Sciatic nerve (tissue), 2 donors: Measurements from ENCODE around the gene HPCAL1. TPM values are rescaled to one million over a fixed set of nuclear protein-coding genes. Genes with fewer than 3 reads are reported as not detected.

Experiments used
- ATAC-seq: fragments of 200-7000 bp; cut with Tn5 transposase; one replicate; pipeline ENCODE4 v1.9.1; 2020; ENCODE audit warnings: mild to moderate bottlenecking, moderate library complexity
- DNase-seq: peaks from one replicate; pipeline ENCODE4 v3.0.0-alpha.2; 2020; ENCODE audit warnings: low spot score
- intact Hi-C: fragments of 100-400 bp; cut with DNase I; formaldehyde crosslinking; loops from one replicate; pipeline ENCODE4 v1.14.2; 2022
- total RNA-seq: library from RNA; stranded (reverse); fragmentation: NEBNext Ultra II Directional; extraction: Animal tissue kit (Norgen Biotek cat#: 25700); gene quantifications from one replicate; pipeline ENCODE4 v1.2.1, GENCODE V29; 2021
- donor health status: DM: no; HTN: no; CAD: no.
- donor health status: DM: no; HTN: no; CAD: no.

Gene HPCAL1
- total RNA-seq, 1 donor from 2014 or later: 31.7 TPM

DNA sequence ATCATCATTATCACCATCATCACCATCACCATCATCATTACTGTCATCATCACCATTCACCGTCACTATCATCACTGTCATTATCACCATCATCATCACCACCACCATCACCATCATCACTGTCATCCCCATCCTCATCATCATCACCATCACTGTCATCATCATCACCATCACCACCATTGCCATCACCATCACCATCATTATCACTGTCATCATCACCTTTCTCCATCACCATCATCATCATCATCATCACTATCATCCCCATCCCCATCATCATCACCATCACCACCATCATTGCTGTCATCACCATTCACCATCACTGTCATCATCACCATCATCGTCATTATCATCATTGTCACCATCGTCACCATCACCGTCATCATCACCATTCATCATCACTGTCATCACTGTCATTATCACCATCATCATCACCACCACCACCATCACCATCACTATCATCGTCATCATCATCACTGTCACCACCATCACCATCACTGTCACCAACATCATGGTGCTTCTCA is 9.8 kb downstream of the HPCAL1 start:
- DNase-seq (no peak), ATAC-seq (no peak)
- intact Hi-C loops: no loop called here

- DNase-seq (no peak), ATAC-seq (no peak)
- intact Hi-C loops: no loop called here
Measured at GRCh38 chr2:10316336-10316735, 13.6 kb downstream of the HPCAL1 start.

DNA sequence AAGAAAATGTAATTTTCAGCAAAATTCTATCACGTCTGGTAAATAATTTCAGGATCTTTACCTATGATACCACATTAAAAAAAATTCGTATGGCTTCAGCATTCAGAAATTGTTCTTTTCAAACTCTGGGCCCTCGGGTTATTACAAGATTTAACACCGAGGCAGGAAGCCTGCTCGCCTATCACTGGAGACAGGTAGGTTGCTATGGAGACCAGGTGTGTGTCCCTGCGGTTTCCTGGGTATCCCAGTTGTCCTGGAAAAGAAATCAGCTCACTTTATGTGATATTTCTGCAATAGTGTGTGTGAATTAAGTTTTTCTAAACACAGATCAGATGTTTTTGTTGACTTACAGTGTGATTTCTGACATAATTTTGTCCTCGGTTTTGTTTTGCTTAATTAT is 14.2 kb downstream of the HPCAL1 start:
- ATAC-seq (no peak), DNase-seq (no peak)
- intact Hi-C loops: no loop called here

- no peak for DNase-seq
- ATAC-seq: no peak
- intact Hi-C loops: no loop called here
Measured at GRCh38 chr2:10317646-10318045, 14.9 kb downstream of the HPCAL1 start.

DNA sequence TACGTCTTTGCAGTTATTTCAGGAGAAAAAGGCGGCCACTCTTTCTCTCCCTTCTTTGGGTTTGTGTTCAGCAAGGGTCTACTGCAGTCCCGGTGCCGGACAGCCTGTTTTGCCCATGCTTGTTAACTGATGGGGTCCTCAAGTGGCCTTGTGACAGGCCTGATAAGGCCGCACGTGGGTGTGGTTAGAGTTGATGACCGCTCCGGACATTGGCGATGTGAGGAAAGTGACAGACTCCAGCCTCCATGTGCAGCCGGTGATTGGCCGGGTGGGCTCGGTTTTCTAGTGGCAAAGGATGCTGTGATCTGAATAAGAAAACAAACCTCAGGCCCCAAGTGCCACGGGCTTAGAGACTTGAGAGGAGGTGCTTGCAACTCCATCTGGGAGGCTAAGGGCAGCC is 15.6 kb downstream of the HPCAL1 start:
- intact Hi-C loops: no loop called here
- DNase-seq (no peak), ATAC-seq (no peak)

GRCh38 chr2:10319892-10320574 is 17.3 kb downstream of the HPCAL1 start:
- intact Hi-C loops: no loop called here
- DNase-seq (no peak), ATAC-seq (no peak)

DNA sequence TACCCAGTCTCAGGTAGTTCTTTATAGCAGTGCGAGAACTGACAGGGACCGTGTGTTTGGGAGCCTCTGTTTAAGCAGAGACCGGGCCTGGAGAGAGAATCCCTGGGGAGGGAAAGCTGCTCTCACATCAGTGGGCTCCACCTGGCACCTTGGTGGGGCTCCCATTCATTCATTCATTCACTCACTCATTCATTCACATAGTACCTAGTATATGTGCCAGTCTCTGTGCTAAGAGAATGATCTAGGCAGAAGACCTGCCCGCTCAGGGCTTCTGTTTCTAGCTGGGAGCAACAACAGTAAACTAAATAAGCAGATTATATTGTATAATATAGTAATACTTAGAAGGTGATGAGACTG is 17.8 kb downstream of the HPCAL1 start:
- ATAC-seq (no peak), DNase-seq (no peak)
- intact Hi-C loops: no loop called here

GRCh38 chr2:10320933-10321332 is 18.2 kb downstream of the HPCAL1 start:
- DNase-seq: no peak
- intact Hi-C loops: no loop called here
- ATAC-seq: no peak

- intact Hi-C loops: no loop called here
- ATAC-seq (no peak), DNase-seq (no peak)
Measured at GRCh38 chr2:10321622-10322021, 18.9 kb downstream of the HPCAL1 start.

GRCh38 chr2:10322481-10322880 is 19.8 kb downstream of the HPCAL1 start:
- intact Hi-C loops: no loop called here
- ATAC-seq: no peak
- DNase-seq: no peak

DNA sequence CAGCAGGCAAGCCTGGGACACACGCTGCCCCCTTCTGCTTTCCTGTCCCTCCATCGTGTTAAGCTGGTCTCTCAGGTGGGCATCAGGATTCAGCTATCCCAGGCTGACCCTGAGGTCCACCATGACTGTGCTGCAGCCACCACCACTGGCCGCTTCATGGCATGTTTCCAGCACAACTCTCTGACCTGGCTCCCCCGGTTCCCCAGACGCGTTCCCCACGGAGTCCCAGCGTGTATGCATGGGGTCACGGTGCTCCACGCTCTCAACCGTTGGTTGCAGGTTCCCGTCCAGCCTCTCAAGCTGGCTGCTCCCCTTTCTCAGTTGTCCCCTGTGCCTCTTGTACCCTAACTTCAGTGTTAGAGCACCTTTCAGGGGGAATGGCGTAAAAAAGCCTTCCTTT is 20.3 kb downstream of the HPCAL1 start:
- ATAC-seq (no peak), DNase-seq (no peak)
- intact Hi-C loops: no loop called here

- intact Hi-C loops: no loop called here
- DNase-seq: no peak
- ATAC-seq: no peak
Measured at GRCh38 chr2:10323535-10323934, 20.8 kb downstream of the HPCAL1 start.

- DNase-seq: no peak
- intact Hi-C loops: no loop called here
- no peak for ATAC-seq
Measured at GRCh38 chr2:10324095-10324832, 21.6 kb downstream of the HPCAL1 start.

DNA sequence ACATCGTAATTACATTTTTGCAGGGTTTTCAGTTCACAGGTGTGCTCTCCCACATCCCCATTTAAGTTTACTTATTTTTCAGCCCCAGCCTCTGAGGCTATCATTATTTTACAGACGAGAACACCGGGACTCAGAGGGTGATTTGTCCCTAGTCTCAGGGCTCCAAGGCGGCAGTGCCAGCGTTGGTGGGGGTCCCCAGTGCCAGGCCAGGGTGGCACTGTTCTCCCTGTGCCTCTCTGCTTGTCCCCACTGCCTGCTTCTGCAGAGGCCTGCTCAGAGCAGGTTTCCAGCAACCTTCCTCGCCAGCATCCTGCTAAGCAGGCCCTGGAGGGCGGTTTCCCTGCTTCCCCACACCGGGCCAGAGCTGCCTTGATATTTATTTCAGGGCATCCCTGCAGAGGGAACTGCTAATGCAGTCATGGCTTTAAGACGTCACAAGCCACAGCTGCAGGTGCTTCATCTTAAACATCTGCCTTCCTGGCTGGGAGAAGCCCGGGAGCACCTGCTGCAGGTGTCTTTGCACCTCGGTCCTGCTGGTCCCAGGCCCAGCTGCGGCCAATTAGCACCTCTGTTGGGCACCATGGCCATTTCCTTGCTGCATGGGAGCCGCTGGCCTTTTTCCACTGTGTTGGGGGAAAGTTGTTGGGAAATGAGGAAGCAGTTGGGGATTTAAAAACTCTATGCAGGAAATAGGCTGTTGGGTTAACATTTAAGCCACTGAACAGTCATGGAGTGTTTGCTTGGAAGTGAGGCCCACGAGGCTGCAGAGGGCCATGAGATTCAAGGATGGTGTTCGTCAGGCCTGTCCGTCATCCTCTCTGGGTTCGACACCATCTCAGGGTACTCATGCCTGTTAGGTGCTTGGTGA is 22.8 kb downstream of the HPCAL1 start:
- intact Hi-C loops: no loop called here
- DNase-seq (no peak), ATAC-seq (no peak)

- no peak for ATAC-seq
- no peak for DNase-seq
- intact Hi-C loops: no loop called here
Measured at GRCh38 chr2:10326151-10326616, 23.5 kb downstream of the HPCAL1 start.

DNA sequence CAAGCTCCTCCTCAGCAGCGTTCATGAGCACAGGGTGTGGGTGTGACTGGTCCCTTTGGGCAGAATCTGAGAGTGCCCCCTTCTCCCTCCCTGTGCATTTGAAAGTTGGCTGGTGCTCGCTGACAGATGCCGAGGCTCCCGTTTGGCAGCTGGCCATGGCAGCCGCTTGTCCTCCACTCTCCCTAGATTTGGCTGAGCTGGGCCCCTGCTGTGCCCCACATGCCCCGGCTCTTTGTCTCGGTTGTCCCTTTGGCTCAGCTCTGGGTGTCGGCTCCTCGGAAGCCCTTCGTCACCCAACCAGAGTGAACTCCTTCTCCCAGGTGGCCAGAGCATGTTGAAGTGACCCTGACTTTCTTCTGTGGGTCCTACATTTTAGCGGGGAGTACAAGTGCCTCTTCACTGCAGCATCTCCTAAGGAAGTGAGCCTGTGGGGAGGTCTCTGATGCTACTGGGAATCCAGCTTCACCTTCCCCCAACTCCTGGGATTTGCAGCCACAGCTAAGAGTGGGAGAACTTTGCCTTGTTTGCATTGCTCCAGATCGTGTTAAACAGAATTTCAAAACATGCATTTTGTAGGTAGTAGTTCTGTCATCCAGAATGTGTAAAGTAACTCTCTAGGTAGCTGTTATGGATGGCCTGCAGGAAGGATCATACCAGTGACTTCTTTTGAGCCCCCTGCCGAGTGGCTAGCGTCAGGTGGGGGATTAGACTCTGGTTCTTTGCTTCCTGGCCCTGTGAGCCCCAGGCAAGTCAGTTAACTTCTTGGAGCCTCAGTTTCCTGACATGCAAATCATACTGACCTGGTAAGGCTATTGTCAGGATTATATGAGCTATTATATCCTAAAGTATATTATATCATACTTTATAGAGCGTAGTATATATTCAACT is 24.2 kb downstream of the HPCAL1 start:
- ATAC-seq (no peak), DNase-seq (no peak)
- intact Hi-C loops: no loop called here

DNA sequence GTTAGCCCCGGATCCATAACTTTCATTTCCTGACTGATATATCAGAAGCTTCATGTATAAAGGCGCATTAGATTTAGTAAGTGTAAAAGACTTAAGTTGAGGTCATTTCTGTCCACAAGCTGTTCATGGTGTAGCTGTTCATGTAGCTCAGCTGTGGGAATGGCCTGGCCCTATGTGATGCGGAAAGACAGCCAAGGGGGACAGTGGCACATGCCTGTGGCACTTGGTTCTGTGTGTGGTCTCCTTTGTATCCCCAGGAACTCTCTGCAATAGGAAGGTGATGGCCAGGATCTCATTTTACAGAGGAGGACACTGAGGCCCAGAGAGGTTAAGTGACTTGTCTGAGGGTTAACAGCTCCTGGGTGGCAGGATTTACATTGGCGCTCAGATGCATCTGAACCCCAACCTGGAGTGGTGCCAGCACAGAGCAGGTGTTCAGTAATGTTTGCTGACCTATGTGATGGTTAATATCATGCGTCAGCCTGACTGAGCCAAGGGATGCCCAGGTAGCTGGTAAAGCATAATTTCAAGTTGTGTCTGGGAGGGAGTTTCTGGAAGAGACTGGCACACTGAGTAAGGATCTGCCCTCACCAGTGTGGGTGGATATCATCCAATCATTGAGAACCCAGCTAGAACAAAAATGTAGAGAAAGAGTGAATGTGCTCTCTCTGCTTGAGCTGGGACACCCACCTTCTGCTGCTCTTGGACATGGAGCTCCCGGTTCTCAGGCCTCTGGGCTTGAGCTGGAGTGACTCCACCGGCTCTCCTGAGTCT is 25.4 kb downstream of the HPCAL1 start:
- DNase-seq (no peak), ATAC-seq (no peak)
- intact Hi-C loops: no loop called here
